GM19238 (cell line): Measurements from ENCODE around the gene LRRC8E.
"Not testable (repeated sequence)": the region's sequence is repeated elsewhere in the genome, so short reads cannot be mapped to it uniquely, and the experiment has no call there.

Experiments used
- DNase-seq: peaks from one replicate; pipeline ENCODE4 v3.0.0; 2011; ENCODE audit warnings: low spot score; ENCODE audit not compliant: insufficient read length

Gene LRRC8E

DNA sequence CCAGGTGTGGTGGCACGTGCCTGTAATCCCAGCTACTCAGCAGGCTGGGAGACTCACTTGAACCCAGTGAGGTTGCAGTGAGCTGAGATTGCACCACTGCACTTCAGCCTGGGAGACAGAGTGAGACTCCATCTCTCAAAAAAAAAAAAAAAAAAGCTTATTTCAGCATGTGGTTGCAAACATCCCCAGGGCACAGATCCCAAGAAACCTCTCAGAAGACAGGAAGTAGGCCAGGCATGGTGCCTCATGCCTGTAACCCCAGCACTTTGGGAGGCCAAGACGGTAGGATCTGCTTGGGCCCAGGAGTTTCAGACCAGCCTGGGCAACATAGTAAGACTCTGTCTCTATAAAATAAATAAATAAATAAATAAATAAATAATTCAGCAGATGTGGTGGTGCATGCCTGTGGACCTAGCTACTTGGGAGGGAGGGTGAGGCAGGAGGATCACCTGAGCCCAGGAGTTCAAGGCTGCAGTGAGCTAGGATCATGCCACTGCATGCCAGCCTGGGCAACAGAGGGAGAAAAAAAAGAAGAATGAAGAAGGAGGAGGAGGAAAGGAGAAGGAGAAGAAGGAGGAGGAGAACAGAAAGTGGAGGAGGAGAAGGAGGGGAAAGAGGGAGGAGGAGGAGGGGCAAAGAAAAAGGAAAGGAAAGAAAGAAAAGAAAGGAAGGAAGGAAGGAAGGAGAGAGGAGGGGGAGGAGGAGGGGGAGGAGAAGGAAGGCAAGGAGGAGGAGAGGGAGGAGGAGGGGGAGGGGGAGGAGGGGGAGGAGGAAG is 4.3 kb upstream of the LRRC8E start:
- DNase-seq = no peak

DNA sequence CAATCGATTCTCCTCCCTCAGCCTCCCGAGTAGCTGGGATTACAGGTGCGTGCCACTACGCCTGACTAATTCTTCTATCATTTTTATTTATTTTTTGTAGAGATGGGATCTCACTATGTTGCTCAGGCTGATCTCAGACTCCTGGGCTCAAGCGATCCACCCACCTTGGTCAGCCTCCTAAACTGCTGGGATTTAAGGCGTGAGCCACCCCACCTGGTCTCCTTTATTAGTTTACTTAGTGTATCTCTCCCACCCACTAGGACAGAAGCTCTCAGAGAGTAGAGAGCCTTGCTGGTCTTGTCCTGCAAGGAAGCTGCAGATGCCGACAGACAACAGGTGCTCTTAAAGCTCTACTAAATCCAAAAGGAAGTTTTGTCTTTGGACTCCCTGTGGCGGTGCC is 2.5 kb upstream of the LRRC8E start:
- no peak for DNase-seq

DNA sequence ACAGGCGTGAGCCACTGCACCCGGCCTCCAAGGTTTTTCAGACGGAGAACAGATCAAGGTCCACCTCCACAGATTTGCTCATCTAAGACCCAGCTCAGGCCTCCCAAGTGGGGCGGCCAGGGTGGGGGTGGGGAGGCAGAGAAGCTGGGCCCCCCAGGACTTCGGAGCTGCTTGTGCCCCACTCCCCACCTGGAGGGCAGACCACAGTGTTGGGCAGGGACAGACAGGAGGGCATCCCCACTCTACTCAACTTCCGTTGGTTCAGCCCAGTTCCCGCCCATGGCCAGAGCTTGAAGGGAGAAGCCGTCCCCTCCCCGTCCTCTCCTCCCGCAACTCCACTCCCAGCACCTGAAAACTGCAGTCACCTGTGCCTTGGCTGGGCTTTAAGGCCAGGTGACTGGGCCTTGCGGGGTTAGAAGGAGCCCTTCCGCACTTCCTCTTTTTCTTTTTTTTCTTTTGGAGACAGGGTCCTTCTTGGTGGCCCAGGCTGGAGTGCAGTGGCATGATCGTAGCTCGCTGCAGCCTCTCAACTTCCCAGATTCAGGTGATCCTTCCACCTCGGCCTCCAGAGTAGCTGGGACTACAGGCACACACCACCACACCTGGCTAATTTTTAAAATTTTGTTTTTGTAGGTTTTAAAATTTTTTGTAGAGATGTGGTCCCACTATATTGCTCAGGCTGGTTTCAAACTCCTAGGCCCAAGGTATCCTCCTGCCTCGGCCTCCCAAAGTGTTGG is 734 bp upstream of the LRRC8E start:
- DNase-seq = no peak

DNA sequence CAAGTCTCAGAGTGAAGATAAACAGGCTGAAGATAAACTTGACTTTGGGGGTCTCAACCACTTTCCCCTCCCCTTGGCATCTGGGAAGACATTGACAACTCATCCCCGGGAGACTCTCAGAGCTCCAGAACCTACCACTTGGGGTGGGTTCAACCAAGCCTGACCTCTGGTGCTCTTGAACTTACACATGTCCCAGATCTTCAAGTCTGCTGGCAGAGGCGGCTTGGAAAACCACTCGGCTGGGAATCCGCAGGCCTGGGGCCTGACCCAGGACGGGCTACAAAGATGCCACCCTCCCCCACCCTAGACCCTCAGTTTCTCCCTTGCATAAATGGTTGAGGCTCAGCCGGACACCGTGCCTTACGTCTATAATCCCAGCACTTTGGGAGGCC is 512 bp downstream of the LRRC8E start:
- no peak for DNase-seq

DNA sequence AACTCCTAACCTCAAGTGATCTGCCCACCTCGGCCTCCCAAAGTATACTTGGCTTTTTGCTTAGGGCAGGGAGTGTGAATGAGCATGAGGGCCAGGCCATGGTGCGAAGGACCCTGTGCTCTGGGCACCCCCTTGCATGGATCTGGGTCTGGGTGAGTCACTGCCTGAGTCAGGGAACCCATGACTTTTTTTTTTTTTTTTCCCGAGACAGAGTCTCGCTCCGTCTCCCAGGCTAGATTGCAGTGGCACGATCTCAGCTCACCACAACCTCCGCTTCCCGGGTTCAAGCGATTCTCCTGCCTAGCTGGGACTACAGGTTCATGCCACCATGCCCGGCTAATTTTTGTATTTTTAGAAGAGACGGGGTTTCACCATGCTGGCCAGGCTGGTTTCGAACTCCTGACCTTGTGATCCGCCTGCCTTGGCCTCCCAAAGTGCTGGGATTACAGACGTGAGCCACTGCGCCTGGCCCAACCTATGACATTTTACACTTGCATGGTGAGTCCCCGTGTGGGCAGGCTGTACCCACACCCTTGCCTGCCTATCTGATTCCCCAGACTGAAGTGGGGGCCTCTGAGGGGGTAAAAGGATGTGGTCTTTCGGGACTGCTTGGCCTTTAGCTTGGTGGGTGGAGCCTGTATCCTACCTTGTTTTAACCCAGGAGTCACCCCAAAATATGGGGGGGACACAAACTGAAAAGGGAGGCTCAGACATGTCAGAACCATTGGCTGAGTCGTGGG is 5.2 kb downstream of the LRRC8E start:
- not testable (repeated sequence) for DNase-seq

DNA sequence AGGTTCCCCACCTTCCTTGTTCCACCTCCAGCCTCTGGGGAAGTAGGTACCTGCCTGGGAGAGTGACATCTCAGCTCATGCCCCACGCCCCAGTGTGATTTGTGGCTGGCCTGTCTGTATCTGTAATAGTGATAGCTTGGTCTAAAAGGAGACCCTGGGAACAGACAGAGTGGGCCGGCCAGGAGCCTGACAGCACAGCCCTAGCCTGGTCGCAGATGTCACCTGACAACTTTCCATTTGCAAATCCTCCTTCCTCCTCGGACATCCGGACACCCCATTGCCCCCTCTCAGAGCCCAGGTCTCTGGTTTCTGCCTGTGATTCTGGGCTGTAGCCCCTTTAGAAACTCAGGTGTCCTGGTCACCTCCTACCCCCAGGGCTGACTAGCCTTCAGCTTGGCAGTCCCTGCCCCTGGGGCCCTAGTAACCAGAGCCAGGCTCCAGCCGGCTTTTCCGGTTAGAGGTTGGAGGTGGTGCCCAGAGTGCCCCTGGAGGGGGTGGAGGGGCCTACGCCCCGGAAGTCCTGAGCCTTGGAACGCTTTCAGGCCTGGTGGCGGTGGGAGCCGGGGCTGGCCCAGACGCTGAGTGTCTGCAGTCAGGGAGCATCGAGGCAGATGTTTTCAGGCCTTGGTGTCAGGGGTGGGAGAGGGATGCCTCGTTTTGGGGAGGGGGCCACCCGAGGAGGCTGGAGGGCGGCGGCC is 6.5 kb downstream of the LRRC8E start:
- DNase-seq = no peak

DNA sequence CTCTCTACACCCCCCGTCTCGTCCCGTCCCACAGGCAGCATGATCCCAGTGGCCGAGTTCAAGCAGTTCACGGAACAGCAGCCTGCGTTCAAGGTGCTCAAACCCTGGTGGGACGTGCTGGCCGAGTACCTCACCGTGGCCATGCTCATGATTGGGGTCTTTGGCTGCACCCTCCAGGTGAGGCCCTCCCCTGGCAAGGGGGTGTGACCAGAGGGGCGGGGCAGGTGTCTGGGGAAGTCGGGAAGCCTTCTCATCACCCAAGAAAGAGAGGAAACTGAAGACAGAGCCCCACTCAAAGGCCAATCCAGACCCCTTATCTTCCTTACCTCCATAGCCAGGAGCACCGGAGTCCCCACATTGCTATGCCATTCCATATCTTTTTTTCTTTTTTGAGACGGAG is 7.3 kb downstream of the LRRC8E start:
- no peak for DNase-seq

DNA sequence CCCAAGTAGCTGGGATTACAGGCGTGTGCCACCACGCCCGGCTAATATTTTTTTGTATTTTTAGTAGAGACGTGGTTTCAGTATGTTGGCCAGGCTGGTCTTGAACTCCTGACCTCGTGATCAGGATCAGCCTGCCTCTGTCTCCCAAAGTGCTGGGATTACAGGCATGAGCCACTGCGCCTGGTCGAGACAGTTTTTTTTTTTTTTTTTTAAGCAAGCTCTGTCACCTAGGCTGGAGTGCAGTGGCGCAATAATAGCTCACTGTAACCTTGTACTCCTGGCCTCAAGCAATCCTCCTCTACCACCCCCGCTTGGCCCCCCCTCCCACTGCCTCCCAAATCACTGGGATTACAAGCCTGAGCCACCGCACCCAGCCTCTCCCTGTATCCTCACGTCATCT is 9.0 kb downstream of the LRRC8E start:
- no peak for DNase-seq

DNA sequence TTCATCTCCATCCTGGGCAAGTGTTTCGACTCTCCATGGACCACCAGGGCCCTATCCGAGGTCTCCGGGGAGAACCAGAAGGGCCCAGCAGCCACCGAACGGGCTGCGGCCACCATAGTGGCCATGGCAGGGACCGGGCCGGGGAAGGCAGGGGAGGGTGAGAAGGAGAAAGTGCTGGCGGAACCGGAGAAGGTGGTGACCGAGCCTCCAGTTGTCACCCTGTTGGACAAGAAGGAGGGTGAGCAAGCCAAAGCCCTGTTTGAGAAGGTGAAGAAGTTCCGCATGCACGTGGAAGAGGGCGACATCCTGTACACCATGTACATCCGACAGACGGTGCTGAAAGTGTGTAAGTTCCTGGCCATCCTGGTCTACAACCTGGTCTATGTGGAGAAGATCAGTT is 10.7 kb downstream of the LRRC8E start:
- DNase-seq = no peak

DNA sequence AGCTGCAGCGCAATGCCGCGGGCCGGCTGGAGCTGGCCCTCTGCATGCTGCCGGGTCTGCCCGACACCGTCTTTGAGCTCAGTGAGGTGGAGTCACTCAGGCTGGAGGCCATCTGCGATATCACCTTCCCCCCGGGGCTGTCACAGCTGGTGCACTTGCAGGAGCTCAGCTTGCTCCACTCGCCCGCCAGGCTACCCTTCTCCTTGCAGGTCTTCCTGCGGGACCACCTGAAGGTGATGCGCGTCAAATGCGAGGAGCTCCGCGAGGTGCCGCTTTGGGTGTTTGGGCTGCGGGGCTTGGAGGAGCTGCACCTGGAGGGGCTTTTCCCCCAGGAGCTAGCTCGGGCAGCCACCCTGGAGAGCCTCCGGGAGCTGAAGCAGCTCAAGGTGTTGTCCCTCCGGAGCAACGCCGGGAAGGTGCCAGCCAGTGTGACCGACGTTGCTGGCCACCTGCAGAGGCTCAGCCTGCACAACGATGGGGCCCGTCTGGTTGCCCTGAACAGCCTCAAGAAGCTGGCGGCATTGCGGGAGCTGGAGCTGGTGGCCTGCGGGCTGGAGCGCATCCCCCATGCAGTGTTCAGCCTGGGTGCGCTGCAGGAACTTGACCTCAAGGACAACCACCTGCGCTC is 11.6 kb downstream of the LRRC8E start:
- DNase-seq = no peak

DNA sequence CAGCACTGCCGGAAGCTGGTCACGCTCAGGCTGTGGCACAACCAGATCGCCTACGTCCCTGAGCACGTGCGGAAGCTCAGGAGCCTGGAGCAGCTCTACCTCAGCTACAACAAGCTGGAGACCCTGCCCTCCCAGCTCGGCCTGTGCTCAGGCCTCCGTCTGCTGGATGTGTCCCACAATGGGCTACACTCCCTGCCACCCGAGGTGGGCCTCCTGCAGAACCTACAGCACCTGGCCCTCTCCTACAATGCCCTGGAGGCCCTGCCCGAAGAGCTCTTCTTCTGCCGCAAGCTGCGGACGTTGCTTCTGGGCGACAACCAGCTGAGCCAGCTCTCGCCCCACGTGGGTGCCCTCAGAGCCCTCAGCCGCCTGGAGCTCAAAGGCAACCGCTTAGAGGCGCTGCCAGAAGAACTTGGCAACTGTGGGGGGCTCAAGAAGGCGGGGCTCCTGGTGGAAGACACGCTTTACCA is 12.1 kb downstream of the LRRC8E start:
- no peak for DNase-seq

DNA sequence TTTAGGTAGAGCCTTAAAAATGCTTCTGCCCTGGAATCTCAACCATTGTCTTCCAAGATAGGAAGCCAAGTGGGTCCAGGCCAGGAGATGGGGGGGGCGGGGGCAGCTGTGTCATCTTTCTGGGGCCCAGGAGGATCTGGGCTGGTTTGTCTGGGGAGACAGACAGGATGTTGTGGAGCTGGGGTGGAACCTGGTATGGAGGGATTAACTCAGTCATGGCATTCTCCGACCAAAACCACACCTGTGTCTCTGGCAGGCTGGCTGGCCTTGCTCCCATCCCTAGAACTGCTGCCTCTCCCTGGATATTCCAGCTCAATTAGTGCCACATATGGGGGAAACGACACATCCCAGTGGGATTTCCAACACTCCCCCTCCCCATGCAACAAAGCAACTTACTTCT is 12.6 kb downstream of the LRRC8E start:
- DNase-seq = no peak

DNA sequence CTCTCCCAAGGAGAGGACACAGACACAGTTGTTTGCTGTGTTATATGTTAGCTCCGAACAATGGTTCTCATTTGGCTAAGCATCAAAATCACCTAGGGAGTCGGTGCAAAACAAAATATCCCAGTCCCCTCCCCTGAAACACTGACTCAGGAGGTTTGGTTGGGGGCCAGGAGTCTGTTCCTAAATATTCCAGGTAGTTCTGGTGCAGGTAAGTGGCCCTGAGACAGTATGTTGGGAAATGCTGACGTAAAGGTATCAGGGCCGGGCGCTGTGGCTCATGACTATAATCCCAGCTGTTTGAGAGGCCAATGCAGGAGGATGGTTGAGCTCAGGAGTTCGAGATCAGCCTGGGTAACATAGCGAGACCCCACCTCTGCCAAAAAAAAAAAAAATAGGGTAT is 13.0 kb downstream of the LRRC8E start:
- no peak for DNase-seq

DNA sequence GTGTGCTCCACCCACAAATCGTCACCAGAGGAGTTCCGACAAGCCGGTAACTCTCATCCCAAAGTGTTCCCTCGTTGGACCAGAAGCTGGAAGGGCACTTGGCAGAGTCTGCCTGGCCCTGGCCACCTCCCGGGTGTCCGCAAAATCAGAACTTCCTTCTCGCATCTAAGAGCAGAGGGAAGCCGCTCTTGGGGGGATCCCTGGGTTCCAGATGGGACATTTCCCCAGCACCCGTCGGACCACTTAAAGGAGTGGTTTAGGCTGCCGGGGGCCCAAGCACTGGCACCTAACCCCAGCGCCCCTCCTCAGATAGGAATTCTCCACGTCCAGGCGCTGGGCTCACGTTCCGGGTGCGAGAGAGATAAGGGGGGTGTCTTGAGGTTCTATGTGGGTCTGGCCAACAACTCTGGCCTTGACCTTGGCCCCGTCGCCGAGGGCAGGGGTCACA is 14.5 kb downstream of the LRRC8E start:
- no peak for DNase-seq

DNA sequence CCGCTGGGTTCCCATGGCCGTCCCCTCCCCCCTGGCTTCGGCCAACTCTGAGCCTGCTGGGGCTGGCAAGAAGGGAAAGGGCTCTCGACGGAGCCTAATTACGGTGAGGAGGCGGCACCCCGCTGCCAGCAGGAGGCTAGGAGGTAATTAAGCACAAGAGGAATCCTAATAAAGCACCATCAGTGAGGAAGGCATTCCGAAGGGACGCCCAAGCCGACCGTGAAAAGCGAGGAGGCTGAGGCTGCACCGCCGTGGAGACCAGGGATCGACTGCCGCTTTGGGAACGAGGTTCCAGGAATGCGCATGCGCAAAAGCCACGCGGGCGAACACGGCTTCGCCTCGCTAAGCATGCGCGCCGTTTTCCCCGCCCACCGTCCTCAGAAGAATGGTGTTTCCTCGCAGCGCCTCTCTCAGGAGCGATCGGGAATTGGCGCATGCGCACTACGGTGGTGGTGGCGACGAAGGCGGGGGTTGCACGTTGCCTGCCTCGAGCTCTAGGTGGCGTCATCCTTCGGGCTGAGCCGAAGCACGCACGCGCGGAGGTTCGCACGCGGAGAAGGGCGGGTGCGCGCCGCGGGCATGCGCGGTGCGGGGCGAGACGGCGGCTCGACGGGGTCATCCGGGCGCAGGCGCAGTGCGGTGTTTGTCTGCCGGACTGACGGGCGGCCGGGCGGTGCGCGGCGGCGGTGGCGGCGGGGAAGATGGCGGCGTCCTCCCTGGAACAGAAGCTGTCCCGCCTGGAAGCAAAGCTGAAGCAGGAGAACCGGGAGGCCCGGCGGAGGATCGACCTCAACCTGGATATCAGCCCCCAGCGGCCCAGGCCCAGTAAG is 15.1 kb downstream of the LRRC8E start, which contains the start of gene MAP2K7:
Gene MAP2K7, plus strand, starts transcription at position 634 of the 830 bp plus-strand sequence. Its CDS starts 68 bp downstream, at position 702.
- peak; percentile 99 for DNase-seq

DNA sequence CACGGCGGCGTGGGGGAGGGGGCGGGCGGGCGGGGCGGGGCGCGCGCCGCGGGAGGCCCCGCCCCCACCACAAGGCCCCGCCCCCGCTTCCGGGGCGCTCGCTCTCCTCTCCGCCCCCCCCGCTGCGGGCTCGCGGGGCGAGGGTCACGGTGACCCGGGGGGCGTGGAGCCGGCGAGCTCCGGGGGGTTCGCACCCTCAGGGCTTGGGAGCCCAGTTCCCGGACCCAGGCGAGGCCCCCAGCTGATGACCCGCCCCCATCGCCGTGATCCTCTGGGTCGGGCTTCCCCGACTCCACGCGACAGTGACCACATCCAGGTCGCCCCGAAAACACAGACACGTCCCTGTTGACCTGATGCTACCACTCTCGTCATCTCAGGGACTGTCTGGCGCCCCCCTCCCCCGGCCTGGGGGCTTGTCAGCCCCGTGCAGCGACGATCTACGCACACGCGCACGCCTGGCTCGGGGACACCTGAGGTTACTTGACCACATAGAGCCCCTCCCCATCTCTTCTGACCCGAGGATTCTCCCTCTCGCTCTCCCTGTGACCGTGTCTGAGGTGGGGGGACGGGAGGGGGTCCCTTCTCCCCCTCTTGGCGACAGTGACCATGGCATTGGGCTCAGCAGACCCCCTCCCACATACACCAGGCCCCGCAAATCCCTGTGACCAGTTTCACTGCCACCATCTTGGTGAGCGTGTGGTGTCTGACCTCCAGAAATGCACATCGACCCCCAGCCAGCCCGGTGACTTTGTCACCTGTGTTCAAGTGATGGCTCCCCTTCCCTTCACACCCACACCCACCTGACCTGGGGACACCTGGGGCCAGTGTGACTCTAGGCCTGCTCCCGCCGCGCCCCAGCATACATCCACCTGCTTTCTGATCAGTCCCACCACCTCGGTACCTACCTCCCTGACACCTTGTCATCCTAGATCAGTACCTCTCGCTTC is 16.0 kb downstream of the LRRC8E start:
- DNase-seq = peak; percentile 78

DNA sequence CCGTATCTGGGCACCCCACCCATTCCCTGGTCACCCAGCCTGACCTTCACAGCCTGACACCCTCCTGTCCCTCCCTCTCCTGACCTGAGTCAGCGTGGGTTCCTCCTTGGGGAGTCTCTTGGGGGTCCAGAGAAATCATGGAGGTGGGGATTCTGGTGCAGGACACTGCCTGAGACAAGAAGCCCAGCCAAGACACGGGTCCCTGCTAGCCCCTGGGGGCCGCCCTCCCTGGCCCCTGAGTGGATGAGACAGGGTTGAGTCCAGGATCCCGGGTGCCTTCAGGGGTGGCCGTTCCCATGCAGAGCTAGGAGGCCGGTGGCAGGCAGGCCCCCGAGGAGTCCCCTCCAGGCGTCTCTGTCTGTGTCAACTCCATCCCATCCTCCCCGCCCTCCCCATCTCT is 17.0 kb downstream of the LRRC8E start:
- DNase-seq = no peak

DNA sequence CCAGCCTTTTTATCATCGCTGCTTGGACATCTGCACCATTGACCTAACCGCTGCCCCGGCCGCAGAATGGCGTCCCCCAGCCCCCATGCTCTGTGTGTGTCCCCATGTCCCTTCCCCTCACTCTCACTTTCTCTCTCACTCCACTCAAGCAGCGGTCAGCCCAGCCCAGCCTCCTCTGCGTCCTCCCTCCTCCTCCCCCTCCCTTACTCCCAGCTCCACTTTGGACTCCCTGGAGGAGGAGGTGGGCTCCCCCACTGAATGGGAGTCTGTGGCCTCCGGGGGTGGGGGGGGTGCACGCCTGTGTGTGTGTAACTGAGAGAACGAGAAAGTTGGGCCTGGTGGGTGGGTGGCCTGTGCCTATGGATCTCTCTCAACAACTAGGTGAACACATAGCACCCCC is 17.5 kb downstream of the LRRC8E start:
- DNase-seq = no peak

DNA sequence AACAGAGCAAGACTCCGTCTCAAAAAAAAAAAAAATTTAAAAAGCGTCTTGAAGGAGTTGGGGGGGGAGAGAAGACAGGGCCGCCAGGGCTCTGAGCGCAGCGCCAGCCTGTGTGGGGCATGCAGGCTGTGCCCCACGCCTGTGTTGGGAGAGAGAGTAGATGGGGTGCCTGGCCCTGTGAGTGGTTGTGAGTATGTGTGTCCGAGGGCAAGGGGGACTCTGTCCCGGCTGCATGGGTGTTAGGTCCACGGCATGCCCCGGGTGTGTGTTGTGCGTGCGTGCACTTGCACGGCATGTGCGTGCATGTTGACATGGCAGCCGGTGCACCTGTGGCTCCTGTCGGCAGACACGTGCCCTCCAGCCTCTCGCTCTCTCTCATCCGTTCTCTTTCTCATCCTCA is 18.8 kb downstream of the LRRC8E start:
- no peak for DNase-seq
